CD4-positive, alpha-beta T cell treated with Interferon alpha-2 for 1 hour (primary cell): ENCODE data around the gene MED25.

ENCODE experiments used
- DNase-seq, 2 donors: peaks; one replicate each; pipeline ENCODE4 v3.0.0-alpha.2; 2020 to 2022

Gene MED25

GRCh38 chr19:49845414-49845813, 27.3 kb downstream of the MED25 start:
- DNase-seq = no peak

GRCh38 chr19:49846408-49846807, 28.3 kb downstream of the MED25 start:
- DNase-seq = no peak

- peak in 1 of 2 donors; percentile 51 for DNase-seq
Observed at GRCh38 chr19:49847731-49848696, 29.9 kb downstream of the MED25 start.

GRCh38 chr19:49848938-49849337, 30.8 kb downstream of the MED25 start:
- DNase-seq = no peak

GRCh38 chr19:49849433-49850220, 31.5 kb downstream of the MED25 start:
- no peak for DNase-seq

- DNase-seq = no peak
Observed at GRCh38 chr19:49850221-49850486, 32.1 kb downstream of the MED25 start.

GRCh38 chr19:49850487-49851342, 32.6 kb downstream of the MED25 start, which contains the start of gene PTOV1:
Gene PTOV1 (plus strand): TSS chr19:49851159.
- DNase-seq = peak; percentile 89 to 92

- DNase-seq = peak in 1 of 2 donors; percentile 47
Observed at GRCh38 chr19:49851456-49852259, 33.6 kb downstream of the MED25 start.

GRCh38 chr19:49852631-49853126, 34.6 kb downstream of the MED25 start:
- DNase-seq = no peak

- no peak for DNase-seq
Observed at GRCh38 chr19:49853852-49854377, 35.8 kb downstream of the MED25 start.

GRCh38 chr19:49854378-49855263, 36.5 kb downstream of the MED25 start:
- no peak for DNase-seq

GRCh38 chr19:49855277-49855675, 37.2 kb downstream of the MED25 start:
- no peak for DNase-seq

- DNase-seq = no peak
Observed at GRCh38 chr19:49855676-49856573, 37.8 kb downstream of the MED25 start.

- no peak for DNase-seq
Observed at GRCh38 chr19:49856574-49857021, 38.5 kb downstream of the MED25 start.

GRCh38 chr19:49857061-49857837, 39.2 kb downstream of the MED25 start:
- no peak for DNase-seq

- no peak for DNase-seq
Observed at GRCh38 chr19:49857838-49858087, 39.7 kb downstream of the MED25 start.

GRCh38 chr19:49858088-49858985, 40.2 kb downstream of the MED25 start:
- no peak for DNase-seq
